ACHN (cell line): ENCODE results near the gene TCL1A.
"Not testable (repeated sequence)": the region's sequence is repeated elsewhere in the genome, so short reads cannot be mapped to it uniquely, and the experiment has no call there.

Experiments
- DNase-seq: peaks from one replicate; pipeline ENCODE4 v3.0.0-alpha.2; 2015
- in situ Hi-C: cut with HindIII; loops from 2 replicates; pipeline ENCODE4 v1.10.0; 2017; ENCODE audit warnings: low sequenced_read_pairs, low pct_ligation_motif_present, low pct_unique_long_range_greater_than_20kb

The TCL1A gene

DNA sequence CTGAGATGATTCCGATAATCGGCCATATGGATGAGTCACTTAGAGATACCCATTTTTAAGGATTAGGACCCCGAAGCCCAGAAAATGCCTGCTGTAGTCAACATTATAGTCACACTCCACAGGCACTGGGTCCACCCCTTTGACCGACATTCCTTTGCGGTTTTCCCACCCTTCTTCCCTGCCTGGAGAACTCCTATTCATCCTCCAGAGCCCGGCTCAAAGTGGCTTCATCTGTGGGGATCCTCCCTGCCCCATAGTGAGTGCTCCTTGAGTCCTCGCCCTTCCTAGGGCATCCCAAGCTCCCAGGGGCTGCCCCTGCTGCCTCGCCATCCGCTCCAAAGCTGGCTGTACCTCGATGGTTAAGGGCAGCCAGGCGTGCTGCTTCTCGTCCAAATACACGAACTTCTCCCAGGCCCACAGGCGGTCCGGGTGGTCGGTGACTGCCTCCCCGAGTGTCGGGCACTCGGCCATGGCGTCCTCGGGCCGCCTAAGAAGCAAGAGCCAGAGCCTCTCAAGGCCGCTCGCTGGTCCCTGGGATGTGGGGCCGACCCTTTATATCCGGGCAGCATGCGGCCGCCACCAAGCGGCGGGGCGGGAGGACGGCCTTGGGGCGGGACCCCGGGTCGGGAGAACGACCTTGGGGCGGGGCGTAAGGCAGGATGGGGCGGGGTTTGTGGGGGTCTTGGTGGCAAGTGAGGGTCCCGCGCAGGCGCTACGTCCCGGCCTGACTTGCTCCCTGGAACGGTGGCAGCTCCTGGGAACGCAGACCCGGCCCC, at the start of gene TCL1A:
TSS of gene TCL1A (minus strand) at position 530 of the 776 bp plus-strand sequence. CDS start at position 471, 59 bp downstream.
- in situ Hi-C loops, result no loop called here

GRCh38 chr14:95763032-95763431, 49.1 kb upstream of the TCL1A start:
- in situ Hi-C loops, DNase-seq: not testable (repeated sequence)

More for the DNA sequence above, at the start of gene TCL1A:
- no peak for DNase-seq

DNA sequence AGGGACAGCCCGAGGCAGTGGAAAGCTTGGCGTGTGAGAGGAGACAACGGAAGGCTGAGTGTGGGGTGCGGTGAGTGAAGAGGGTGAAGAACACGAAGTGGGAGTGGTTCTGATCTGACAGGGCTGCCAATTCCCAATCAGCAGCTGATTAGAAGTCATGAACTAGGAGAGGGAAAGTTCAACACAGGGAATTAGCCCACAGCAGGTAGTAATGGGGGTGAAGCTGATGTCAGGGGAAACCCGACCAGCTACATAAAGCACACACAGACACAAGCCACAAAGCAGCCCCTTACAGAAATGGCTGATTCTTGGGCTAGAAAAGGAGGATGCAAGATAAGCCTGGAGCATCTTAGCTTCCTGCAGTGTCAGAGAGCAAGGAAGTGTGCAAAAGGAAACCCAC, 47.5 kb upstream of the TCL1A start:
- DNase-seq, result no peak
- in situ Hi-C loops, result no loop called here

GRCh38 chr14:95760596-95760995, 46.7 kb upstream of the TCL1A start:
- no peak for DNase-seq
- in situ Hi-C loops, result no loop called here

GRCh38 chr14:95759941-95760340, 46.0 kb upstream of the TCL1A start:
- in situ Hi-C loops, result no loop called here
- no peak for DNase-seq

DNA sequence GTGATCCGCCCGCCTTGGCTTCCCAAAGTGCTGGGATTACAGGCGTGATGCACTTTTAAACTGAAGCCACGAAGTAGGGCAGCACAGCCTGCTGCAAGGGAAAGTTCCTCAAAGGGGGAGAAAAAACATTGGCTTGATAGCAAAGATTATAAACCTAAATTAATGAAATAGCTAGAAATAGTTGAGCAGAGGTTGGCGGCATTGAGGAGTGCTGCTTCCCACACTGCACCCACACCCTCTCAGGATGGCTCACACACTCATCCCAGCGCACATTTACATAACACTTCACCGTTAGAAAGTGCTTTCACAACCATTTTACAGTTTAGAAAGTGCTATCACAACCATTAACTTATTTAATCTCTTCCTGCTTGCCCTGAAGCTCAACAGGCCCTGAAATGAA, 44.4 kb upstream of the TCL1A start:
- in situ Hi-C loops, result no loop called here
- DNase-seq, result no peak

DNA sequence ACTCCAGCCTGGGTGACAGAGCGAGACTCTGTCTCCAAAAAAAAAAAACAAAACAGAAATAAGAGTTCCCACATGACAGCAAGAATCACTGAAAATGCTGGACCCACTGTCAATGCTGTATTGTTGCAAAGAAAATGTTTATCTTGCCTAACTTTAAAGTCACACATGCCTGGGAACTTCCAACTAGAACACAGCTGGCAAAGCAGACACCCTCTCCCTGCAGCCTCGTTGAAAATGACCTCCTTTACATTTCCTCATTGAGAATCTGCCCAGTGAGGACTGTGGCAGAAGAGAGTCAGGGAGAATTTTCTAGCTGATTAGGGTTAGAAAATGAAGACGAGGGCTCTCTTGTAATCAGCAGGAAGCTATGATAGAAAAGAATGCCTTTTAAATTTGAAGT, 42.8 kb upstream of the TCL1A start:
- in situ Hi-C loops, result no loop called here
- no peak for DNase-seq

DNA sequence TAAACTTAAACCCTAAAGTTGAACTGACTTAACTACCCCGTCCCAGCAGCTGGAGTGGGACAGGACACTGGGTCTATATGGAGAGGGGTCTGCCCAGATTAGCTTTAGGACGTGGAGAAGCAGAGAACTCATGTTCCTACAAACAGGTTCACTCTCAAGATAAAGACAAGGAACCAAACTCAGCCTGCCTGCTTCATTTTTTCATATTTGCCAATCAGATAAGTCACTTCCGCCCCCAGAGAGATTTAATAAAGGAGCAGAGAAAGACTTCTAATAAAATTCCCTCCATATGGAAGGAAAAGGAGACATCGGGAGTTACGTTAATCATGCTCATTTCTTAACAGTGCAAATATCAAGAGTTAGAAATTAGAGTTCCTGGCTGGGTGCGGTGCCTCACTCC, 42.2 kb upstream of the TCL1A start:
- DNase-seq, result no peak
- in situ Hi-C loops, result no loop called here

DNA sequence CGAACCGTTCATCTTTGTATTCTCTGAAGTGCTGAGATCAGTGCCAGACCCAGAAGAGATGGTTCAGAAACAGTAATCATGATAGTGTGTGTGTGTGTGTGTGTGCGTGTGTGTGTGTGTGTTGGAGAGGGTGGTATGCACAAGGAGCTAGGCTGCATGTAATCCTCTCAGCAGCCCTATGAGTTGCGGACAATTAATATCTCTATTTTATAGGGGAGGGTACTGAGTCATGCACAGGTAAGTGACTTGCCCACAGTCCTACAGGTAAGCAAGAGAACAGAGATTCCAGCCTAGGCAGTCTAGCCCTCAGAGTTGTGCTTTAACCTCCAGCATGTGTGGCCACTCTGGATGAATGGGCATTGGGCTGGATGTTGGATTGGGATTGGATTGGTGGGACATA, 27.9 kb upstream of the TCL1A start:
- in situ Hi-C loops, result no loop called here
- DNase-seq, result no peak

GRCh38 chr14:95741038-95741490, 27.1 kb upstream of the TCL1A start:
- no peak for DNase-seq

GRCh38 chr14:95739356-95739755, 25.4 kb upstream of the TCL1A start:
- in situ Hi-C loops, result no loop called here

More at GRCh38 chr14:95741038-95741490, 27.1 kb upstream of the TCL1A start:
- in situ Hi-C loops, result no loop called here

DNA sequence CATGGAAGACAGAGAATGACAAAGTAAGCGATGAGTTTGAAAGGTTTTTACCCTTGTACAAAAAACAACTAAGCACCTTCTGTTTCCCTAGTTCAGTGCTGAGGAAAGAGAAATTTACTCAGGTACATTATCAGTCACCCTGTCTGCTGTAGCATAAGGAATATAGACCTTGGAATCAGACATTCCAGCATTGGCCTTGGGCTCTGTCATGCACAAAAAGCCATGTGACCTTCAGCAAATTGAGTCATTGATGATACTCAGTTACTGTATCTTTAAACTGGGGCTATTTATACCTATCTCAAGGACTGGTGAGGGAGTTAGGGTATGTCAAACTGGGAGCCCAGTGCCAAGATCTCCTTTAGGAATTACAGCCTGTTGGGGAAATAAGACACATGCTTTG, 19.3 kb upstream of the TCL1A start:
- in situ Hi-C loops, result no loop called here
- no peak for DNase-seq

More at GRCh38 chr14:95739356-95739755, 25.4 kb upstream of the TCL1A start:
- DNase-seq, result no peak

GRCh38 chr14:95730126-95730525, 16.2 kb upstream of the TCL1A start:
- DNase-seq, result no peak
- in situ Hi-C loops, result no loop called here

DNA sequence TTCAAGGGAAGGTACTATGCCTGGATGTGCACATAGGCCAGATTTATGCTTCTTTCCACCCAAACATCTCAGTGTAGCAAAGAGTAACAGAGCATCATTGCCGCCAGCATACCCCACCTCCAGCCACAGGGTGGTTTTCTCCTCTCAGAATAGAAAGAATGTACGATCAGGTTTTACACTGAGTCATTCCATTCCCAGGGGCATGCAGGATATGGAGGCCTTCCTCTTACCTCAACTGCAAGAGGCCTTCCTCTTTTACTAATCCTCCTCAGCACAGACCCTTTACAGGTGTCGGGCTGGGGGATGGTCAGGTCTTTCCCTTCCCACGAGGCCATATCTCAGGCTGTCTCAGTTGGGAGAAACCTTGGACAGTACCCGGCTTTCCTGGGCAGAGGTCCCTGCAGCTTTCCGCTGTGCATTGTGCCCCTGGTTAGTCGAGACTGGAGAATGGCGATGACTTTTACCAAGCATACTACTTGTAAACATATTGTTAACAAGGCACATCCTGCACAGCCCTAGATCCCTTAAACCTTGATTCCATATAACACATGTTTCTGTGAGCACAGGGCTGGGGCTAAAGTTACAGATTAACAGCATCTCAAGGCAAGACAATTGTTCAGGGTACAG, 15.6 kb upstream of the TCL1A start:
- in situ Hi-C loops, DNase-seq: not testable (repeated sequence)

- in situ Hi-C loops, result no loop called here
- DNase-seq, result no peak
Observed at GRCh38 chr14:95727056-95727700, 13.3 kb upstream of the TCL1A start.

- no peak for DNase-seq
- in situ Hi-C loops, result no loop called here
Observed at GRCh38 chr14:95725685-95726336, 11.9 kb upstream of the TCL1A start.

GRCh38 chr14:95722525-95723190, 8.7 kb upstream of the TCL1A start:
- in situ Hi-C loops, result no loop called here
- DNase-seq, result peak; percentile 7

- in situ Hi-C loops, result no loop called here
Observed at GRCh38 chr14:95712398-95712797, 1.5 kb downstream of the TCL1A start.

More at GRCh38 chr14:95712398-95712797, 1.5 kb downstream of the TCL1A start:
- DNase-seq, result no peak
